AG04449 (cell line): ENCODE data around the gene FOXK2.
"Not testable (repeated sequence)": the region's sequence is repeated elsewhere in the genome, so short reads cannot be mapped to it uniquely, and the experiment has no call there.

Experiments
- CTCF ChIA-PET: fragments of 350-600 bp; formaldehyde crosslinking; extraction: SDS; loops from one replicate; lab custom pipeline; 2021; ENCODE audit warnings: antibody characterized with exemption; lab: Yijun Ruan, JAX
- POLR2A ChIA-PET: fragments of 400-600, 350-600 bp; formaldehyde crosslinking; extraction: SDS; loops from one replicate; lab custom pipeline; 2020; ENCODE audit warnings: antibody characterized with exemption, inconsistent platforms; lab: Yijun Ruan, JAX
- DNase-seq: peaks from one replicate; pipeline ENCODE4 v3.0.0-alpha.2; 2010; ENCODE audit warnings: low read depth, low spot score
- H3K4me3 ChIP-seq: 2 replicates; pipeline ENCODE4 v1.5.1; 2011; ENCODE audit warnings: low read depth, mild to moderate bottlenecking, control low read depth, low read length
- TF ChIP-seq, protein P1 (sequence below): IDR thresholded peaks from one replicate; pipeline ENCODE4 v1.5.1; 2011; ENCODE audit warnings: mild to moderate bottlenecking, moderate library complexity, low read length, control low read depth, inconsistent platforms; ENCODE audit not compliant: insufficient read depth; ENCODE audit errors: missing control alignments

FOXK2 gene

DNA sequence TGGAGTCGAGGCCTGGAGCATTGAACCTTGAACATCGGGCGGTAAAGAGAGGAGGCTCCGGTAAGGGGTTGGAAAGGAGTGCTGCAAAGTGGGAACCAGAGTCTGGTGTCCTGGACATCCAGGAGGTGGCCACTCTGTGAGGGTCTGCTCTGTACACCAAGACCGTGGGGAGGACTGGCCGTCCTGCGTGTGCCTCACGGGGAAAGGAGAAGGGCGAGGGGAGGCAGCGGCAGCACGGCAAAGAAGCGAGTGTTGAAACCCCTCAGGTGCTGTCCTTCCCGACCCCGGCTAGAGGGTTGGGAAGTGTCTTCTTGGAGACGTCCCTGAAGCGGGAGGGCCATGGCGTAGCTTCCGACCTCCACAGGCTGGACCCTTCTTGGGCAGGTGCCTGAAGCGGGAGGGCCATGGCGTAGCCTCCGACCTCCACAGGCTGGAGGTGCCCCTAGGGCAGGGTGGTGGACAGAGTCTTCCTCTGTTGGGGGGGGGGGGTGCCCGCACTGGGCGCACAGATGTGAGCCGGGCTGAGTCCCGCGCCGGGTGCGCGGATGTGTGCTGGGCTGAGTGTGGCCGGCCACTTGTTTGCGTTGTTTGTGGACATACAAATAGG is 42.0 kb downstream of the FOXK2 start:
- TF ChIP-seq, protein P1, sequence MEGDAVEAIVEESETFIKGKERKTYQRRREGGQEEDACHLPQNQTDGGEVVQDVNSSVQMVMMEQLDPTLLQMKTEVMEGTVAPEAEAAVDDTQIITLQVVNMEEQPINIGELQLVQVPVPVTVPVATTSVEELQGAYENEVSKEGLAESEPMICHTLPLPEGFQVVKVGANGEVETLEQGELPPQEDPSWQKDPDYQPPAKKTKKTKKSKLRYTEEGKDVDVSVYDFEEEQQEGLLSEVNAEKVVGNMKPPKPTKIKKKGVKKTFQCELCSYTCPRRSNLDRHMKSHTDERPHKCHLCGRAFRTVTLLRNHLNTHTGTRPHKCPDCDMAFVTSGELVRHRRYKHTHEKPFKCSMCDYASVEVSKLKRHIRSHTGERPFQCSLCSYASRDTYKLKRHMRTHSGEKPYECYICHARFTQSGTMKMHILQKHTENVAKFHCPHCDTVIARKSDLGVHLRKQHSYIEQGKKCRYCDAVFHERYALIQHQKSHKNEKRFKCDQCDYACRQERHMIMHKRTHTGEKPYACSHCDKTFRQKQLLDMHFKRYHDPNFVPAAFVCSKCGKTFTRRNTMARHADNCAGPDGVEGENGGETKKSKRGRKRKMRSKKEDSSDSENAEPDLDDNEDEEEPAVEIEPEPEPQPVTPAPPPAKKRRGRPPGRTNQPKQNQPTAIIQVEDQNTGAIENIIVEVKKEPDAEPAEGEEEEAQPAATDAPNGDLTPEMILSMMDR, result no peak
- ChIA-PET CTCF (interaction anchor here (1.1 to 3.6 kb wide), 3 partner anchors 8 to 16 kb away, joined by 3 to 20 read pairs (median 4); no protein-coding TSS in a partner anchor), POLR2A (no interaction called here)
- H3K4me3 ChIP-seq, result no peak overlapping the region
- DNase-seq, result no peak

DNA sequence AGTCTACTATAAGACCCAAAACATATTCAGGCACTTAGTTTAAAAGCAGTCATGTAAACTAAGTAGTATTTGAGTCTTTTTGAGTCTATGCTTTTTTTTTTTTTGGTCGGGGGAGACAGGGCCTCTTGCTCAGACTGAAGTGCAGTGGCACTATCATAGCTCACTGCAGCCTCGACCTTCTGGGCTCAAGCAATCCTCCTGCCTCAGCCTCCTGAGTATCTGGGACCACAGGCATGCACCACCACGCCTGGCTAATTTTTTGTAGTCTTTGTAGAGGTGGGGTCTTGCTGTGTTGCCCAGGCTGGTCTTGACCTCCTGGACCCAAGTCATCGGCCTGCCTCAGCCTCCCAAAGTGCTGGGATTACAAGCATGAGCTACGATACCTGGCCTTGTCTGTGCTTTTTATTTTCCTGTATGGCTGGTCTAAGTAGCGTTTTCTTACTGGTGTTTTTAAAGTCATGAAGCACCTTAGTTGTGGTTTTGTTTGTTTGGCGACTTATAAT is 43.2 kb downstream of the FOXK2 start:
- POLR2A ChIA-PET, H3K4me3 ChIP-seq, DNase-seq: not testable (repeated sequence)

DNA sequence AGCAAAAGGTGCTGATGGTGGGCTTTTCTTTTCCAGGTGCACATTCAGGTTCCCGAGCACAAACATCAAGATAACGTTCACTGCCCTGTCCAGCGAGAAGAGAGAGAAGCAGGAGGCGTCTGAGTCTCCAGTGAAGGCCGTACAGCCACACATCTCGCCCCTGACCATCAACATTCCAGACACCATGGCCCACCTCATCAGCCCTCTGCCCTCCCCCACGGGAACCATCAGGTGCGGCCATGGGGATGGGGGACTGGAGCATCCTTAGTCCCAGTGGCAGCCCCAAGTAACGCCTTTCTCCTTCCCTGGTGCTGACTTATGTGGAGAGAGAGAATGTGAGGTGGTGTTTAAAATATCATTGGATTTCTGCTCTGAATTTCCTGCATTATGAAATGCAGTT is 43.8 kb downstream of the FOXK2 start:
- no peak overlapping the region for H3K4me3 ChIP-seq
- ChIA-PET POLR2A (no interaction called here), CTCF (interaction anchor here (1.8 to 3.6 kb wide), 2 partner anchors 9 to 12 kb away, joined by 4 to 20 read pairs; no protein-coding TSS in a partner anchor)
- TF ChIP-seq, protein P1, result no peak
- no peak for DNase-seq

More for the DNA sequence above, 43.2 kb downstream of the FOXK2 start:
- CTCF ChIA-PET, result interaction anchor here (1.8 to 3.6 kb wide), 2 partner anchors 9 to 12 kb away, joined by 4 to 20 read pairs; no protein-coding TSS in a partner anchor

DNA sequence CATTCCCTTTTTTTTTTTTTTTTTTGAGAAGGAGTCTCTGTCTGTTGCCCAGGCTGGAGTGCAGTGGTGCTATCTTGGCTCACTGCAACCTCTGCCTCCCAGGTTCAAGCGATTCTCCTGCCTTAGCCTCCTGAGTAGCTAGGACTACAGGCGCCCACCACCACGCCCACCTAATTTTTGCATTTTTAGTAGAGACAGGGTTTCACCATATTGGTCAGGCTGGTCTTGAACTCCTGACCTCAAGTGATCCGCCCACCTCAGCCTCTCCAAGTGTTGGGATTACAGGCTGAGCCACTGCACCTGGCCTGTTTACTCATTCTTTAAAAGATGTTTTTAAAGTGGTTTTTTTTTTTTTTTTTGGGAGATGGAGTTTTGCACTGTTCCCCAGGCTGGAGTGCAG is 44.2 kb downstream of the FOXK2 start:
- H3K4me3 ChIP-seq, DNase-seq, POLR2A ChIA-PET: not testable (repeated sequence)
- CTCF ChIA-PET, result interaction anchor here (1.8 to 3.6 kb wide), 2 partner anchors 10 to 13 kb away, joined by 4 to 20 read pairs; no protein-coding TSS in a partner anchor

DNA sequence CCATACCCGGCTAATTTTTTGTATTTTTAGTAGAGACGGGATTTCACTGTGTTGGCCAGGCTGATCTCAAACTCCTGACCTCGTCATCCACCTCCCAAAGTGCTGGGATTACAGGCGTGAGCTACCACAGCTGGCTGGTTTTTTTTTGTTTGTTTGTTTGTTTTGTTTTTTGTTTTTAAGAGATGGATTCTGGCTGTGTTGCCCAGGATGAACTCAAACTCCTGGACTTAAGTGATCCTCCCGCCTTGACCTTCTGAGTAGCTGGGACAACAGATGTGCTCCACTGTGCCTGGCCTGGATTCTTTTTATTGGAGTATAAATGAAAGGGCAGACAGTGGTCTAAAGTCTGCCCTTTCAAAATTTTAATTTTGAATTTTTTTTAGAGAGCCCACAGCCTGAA is 44.7 kb downstream of the FOXK2 start:
- no peak for DNase-seq
- TF ChIP-seq, protein P1, result no peak
- H3K4me3 ChIP-seq, result no peak overlapping the region
- CTCF ChIA-PET, result interaction anchor here (1.8 to 3.6 kb wide), 2 partner anchors 10 to 13 kb away, joined by 4 to 20 read pairs; no protein-coding TSS in a partner anchor
- POLR2A ChIA-PET, result no interaction called here

DNA sequence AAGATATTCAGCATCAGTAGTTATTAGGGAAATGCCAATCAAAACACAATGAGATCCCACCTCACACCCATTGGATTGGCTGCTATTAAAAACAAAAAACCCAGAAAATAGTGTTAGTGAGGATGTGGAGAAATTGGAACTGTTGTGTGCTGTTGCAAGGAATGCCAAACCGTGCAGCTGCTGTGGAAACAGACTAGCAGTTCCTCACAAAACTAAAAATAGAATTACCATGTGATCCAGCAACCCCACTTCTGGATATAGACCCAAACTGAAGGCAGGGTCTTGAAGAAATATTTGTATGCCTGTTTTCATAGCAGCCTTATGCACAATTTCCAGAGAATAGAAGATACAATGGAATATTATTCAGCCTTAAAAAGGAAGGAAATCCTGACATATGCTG is 46.0 kb downstream of the FOXK2 start:
- TF ChIP-seq, protein P1, result no peak
- CTCF ChIA-PET, result no interaction called here
- no peak for DNase-seq
- POLR2A ChIA-PET, result no interaction called here
- H3K4me3 ChIP-seq, result no peak overlapping the region

DNA sequence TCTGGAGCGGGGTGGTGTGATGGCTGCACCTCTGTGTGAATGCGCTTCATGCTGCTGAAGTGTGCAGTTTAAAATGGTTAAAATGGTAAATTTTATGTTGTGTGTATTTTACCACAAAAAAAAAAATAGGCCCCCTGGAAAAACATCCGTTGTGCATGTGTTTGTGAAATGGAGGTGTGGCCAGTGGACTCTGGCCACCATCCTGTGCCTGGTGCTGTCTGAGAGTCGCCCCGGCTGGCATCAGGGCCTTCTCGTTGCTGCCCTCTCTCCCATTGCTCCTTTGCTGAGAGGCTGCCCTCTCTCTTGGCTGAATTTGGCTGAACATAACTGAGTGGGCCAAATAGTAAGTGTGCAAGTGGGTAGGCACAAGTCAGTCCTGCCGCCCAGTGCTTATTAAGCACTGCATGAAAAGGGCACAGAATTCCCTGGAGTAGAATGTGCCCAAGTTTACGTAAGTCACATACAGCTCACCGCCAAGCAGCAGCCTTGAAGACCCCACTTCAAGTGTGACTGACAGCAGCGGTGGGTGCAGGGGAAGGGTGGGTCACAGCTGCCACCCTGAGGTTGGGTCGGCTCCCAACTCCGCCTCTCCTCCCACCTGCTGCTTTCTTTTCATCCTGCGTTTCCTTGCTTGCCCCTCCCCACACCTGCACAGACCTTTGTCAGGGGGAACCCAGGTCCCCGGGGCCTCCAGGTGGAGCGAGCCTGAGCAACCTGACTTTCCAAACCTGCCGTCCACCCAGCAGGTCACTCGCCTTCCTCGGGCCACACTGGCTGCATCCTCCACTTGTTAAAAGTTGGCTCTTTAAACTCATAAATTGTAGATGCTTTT is 46.8 kb downstream of the FOXK2 start:
- TF ChIP-seq, protein P1, result no peak
- ChIA-PET CTCF (interaction anchor here (2.4 kb wide), 1 partner anchor 12 kb away, joined by 18 read pairs; no protein-coding TSS in a partner anchor), POLR2A (no interaction called here)
- DNase-seq, result no peak
- no peak overlapping the region for H3K4me3 ChIP-seq
